Naive thymus-derived CD4-positive, alpha-beta T cell (primary cell): Measurements from ENCODE around the gene SPNS2. TPM values are rescaled to one million over a fixed set of nuclear protein-coding genes. Genes with fewer than 3 reads are reported as not detected.

Experiments
- ATAC-seq: fragments of 150-1000 bp; cut with Tn5 transposase; 2 replicates; pipeline ENCODE4 v1.10.0; 2021; ENCODE audit warnings: mild to moderate bottlenecking, moderate library complexity
- CTCF ChIA-PET: fragments of 350-600 bp; sonication (Branson Sonifier 250); formaldehyde crosslinking; loops from one replicate; lab custom pipeline; 2021; ENCODE audit warnings: antibody characterized with exemption; lab: Charles Lee
- POLR2A ChIA-PET: fragments of 350-600 bp; sonication (Branson Sonifier 250); formaldehyde crosslinking; loops from one replicate; lab custom pipeline; 2021; ENCODE audit warnings: antibody characterized with exemption, inconsistent platforms; lab: Charles Lee
- DNase-seq, 9 donors: peaks; one replicate each; pipeline versions ENCODE4 v3.0.0 to v3.0.0-alpha.2; 2020 to 2022; ENCODE audit warnings: mixed read lengths in 1 of 9
- H3K27ac ChIP-seq: one replicate; pipeline ENCODE4 v1.7.0; 2013; ENCODE audit warnings: mild to moderate bottlenecking, low read depth, low read length, moderate library complexity
- H3K27me3 ChIP-seq, 2 donors: one replicate each; pipeline ENCODE4 v1.7.0; 2013; ENCODE audit warnings: low read length in 2 of 2, mild to moderate bottlenecking in 2 of 2, moderate library complexity in 2 of 2; ENCODE audit not compliant: control insufficient read depth in 2 of 2, insufficient read depth in 2 of 2
- H3K36me3 ChIP-seq, 3 experiments: 1 replicate in 2 of 3; 2 replicates in 1 of 3; pipeline ENCODE4 v1.7.0; 2013; ENCODE audit warnings: low read length in 3 of 3, mild to moderate bottlenecking in 3 of 3, moderate library complexity in 1 of 3; ENCODE audit not compliant: insufficient read depth in 3 of 3, control insufficient read depth in 2 of 3
- H3K4me1 ChIP-seq, 2 donors: one replicate each; pipeline ENCODE4 v1.7.0; 2013; ENCODE audit warnings: low read length in 2 of 2, mild to moderate bottlenecking in 2 of 2, moderate library complexity in 1 of 2; ENCODE audit not compliant: control insufficient read depth in 2 of 2, insufficient read depth in 2 of 2
- H3K4me3 ChIP-seq: 2 replicates; pipeline ENCODE4 v1.7.0; 2013; ENCODE audit warnings: mild to moderate bottlenecking, low read length
- H3K9me3 ChIP-seq, 3 experiments: 1 replicate in 2 of 3; 2 replicates in 1 of 3; pipeline ENCODE4 v1.7.0; 2013; ENCODE audit warnings: low read length in 3 of 3; ENCODE audit not compliant: control insufficient read depth in 2 of 3
- H3K27ac Mint-ChIP-seq, 9 donors: one replicate each; pipeline ENCODE4 v1.8.0; 2020 to 2022; ENCODE audit warnings: mixed read lengths in 9 of 9, mild to moderate bottlenecking in 8 of 9, moderate library complexity in 5 of 9, inconsistent platforms in 2 of 9
- H3K27me3 Mint-ChIP-seq, 5 donors: one replicate each; pipeline ENCODE4 v1.8.0; 2021 to 2022; ENCODE audit warnings: mixed read lengths in 5 of 5, mild to moderate bottlenecking in 1 of 5
- H3K36me3 Mint-ChIP-seq, 5 donors: one replicate each; pipeline ENCODE4 v1.8.0; 2020 to 2022; ENCODE audit warnings: mixed read lengths in 5 of 5, mild to moderate bottlenecking in 3 of 5, inconsistent platforms in 1 of 5
- H3K4me1 Mint-ChIP-seq, 7 donors: one replicate each; pipeline ENCODE4 v1.8.0; 2020 to 2022; ENCODE audit warnings: mixed read lengths in 7 of 7, mild to moderate bottlenecking in 3 of 7, inconsistent platforms in 1 of 7
- H3K4me3 Mint-ChIP-seq, 10 donors: one replicate each; pipeline ENCODE4 v1.8.0; 2020 to 2022; ENCODE audit warnings: mild to moderate bottlenecking in 10 of 10, mixed read lengths in 10 of 10, moderate library complexity in 6 of 10, inconsistent platforms in 2 of 10
- H3K9me3 Mint-ChIP-seq, 11 donors: one replicate each; pipeline ENCODE4 v1.8.0; 2020 to 2022; ENCODE audit warnings: mixed read lengths in 11 of 11, mild to moderate bottlenecking in 4 of 11, inconsistent platforms in 1 of 11, moderate library complexity in 1 of 11
- intact Hi-C, 2 donors: fragments of 100-400 bp; cut with micrococcal nuclease; formaldehyde crosslinking; loops; one replicate each; pipeline ENCODE4 v1.15.1; 2023
- polyA plus RNA-seq, 2 donors: library from polyadenylated mRNA; unstranded; fragments of 300-500 nt; fragmentation: Illumina TruSeq; gene quantifications; one replicate each; pipeline ENCODE4 v1.2.3, GENCODE V29; 2021
- total RNA-seq, 6 experiments: library from RNA in 5 of 6; stranded (reverse) in 5 of 6; gene quantifications; 1 replicate in 5 of 6; 2 replicates in 1 of 6; pipeline ENCODE4 v1.2.3 and lab custom pipeline; 2021 to 2026

Gene SPNS2
- total and polyA plus RNA-seq, 7 experiments from 2014 or later, result 0.19 to 0.56 (median 0.50) TPM; not detected in 3

DNA sequence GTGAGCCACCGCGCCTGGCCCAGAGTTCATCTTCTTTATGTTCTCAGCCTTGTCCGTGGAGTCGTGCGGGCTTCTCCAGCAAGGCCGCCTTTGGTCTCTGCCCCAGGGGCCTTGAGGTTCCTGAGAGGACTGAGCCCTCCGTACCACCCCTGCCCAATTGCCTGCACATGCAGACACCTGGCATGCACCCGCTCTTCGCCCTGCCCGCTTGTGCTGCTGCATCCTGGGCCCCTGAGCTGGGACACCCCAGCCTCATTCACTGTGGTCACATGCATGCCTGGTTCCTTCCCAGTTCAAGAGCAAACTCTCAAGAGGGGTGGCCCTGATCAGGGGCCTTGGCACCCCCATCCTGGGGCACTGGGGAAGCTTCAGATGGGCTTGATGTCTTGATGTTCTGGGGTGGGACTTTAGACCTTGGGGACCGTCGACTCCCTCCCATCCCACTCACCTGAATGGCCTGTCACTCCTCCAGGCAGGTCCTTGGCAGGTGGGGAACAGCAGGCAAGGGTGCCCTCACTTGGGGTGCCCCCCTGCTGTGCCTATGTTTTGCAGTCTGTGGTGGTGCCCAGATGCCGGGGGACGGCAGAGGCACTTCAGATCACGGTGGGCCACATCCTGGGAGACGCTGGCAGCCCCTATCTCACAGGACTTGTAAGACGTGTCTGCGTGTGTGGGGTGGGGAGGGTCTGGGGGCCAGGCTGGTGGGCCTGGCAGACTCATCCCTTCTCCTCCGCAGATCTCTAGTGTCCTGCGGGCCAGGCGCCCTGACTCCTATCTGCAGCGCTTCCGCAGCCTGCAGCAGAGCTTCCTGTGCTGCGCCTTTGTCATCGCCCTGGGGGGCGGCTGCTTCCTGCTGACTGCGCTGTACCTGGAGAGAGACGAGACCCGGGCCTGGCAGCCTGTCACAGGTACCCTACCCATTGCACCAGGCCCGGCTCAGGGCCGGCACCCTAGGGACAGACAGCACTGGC lies 12.7 kb upstream of the SPNS2 start:
- Mint-ChIP-seq H3K36me3 (peaks cover 0 to 6% (median 0%) of the 10 kb centered on the region in 5 donors), H3K27me3 (peaks cover 0 to 2% (median 0%) of the 10 kb centered on the region in 5 donors), H3K4me3 (peak overlapping the region; percentile 84 to 96 (median 91)), H3K27ac (peak overlapping the region; percentile 44 to 93 (median 88)), H3K9me3 (no peaks in the 10 kb centered on the region), H3K4me1 (peaks cover 27 to 57% (median 44%) of the 10 kb centered on the region in 7 donors)
- H3K27me3 ChIP-seq, result no peaks in the 10 kb centered on the region
- peaks cover 21 to 24% of the 10 kb centered on the region in 2 donors for H3K4me1 ChIP-seq
- ChIA-PET POLR2A (interaction anchor here (0.6 to 1.2 kb wide), 7 partner anchors 13 to 628 kb away, joined by 3 to 6 read pairs (median 3); partner anchors contain the start of genes MYBBP1A, SPNS2 and SPNS3), CTCF (no interaction called here)
- peak; percentile 88 for ATAC-seq
- H3K27ac ChIP-seq, result peak overlapping the region; percentile 74
- intact Hi-C loops, result loop anchor here in 1 of 2 donors (1.0 to 2.0 kb wide), 3 partner anchors 12 to 69 kb away; partner anchors contain the start of genes MYBBP1A and SPNS2
- no peaks in the 10 kb centered on the region for H3K9me3 ChIP-seq
- H3K4me3 ChIP-seq, result peak overlapping the region; percentile 85
- peak; percentile 38 to 63 (median 49) for DNase-seq
- H3K36me3 ChIP-seq, result no peaks in the 10 kb centered on the region

DNA sequence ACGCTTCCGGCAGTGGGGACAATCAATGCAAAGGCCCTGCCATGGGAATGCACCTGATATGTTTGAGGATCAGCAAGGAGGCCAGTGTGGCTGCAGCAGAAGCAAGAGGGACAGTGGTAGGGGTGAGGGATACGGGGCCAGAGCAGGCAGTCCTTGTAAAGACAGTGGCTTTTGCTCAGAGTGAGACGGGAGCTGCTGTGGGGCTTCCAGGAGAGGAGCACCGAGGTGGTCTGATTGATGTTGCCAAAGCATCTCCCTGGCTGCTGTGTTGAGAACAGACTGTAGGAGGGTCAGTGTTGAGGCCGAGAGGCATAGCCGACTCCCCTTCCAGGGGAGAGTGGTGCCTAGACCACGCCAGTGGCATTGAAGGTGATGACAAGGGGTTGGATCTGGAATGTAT lies 11.4 kb upstream of the SPNS2 start:
- Histone ChIP-seq H3K27ac (no peak overlapping the region), H3K9me3 (no peaks in the 10 kb centered on the region), H3K4me3 (no peak overlapping the region), H3K36me3 (no peaks in the 10 kb centered on the region), H3K4me1 (peaks cover 12 to 13% of the 10 kb centered on the region in 2 donors), H3K27me3 (no peaks in the 10 kb centered on the region)
- Mint-ChIP-seq H3K36me3 (peaks cover 0 to 10% (median 0%) of the 10 kb centered on the region in 5 donors), H3K27me3 (peaks cover 0 to 2% (median 0%) of the 10 kb centered on the region in 5 donors), H3K27ac (peak overlapping the region in 4 of 9 donors; percentile 9 to 93 (median 62)), H3K9me3 (no peaks in the 10 kb centered on the region), H3K4me1 (peaks cover 25 to 44% (median 37%) of the 10 kb centered on the region in 7 donors), H3K4me3 (peak overlapping the region in 9 of 10 donors; percentile 14 to 96 (median 29))
- intact Hi-C loops, result loop anchor here in 1 of 2 donors (2.0 kb wide), 1 partner anchor 66 kb away; no protein-coding TSS in a partner anchor
- DNase-seq (no peak), ATAC-seq (no peak)
- CTCF ChIA-PET, result no interaction called here
- POLR2A ChIA-PET, result interaction anchor here (0.6 kb wide), 1 partner anchor 595 kb away, joined by 4 read pairs; no protein-coding TSS in a partner anchor

DNA sequence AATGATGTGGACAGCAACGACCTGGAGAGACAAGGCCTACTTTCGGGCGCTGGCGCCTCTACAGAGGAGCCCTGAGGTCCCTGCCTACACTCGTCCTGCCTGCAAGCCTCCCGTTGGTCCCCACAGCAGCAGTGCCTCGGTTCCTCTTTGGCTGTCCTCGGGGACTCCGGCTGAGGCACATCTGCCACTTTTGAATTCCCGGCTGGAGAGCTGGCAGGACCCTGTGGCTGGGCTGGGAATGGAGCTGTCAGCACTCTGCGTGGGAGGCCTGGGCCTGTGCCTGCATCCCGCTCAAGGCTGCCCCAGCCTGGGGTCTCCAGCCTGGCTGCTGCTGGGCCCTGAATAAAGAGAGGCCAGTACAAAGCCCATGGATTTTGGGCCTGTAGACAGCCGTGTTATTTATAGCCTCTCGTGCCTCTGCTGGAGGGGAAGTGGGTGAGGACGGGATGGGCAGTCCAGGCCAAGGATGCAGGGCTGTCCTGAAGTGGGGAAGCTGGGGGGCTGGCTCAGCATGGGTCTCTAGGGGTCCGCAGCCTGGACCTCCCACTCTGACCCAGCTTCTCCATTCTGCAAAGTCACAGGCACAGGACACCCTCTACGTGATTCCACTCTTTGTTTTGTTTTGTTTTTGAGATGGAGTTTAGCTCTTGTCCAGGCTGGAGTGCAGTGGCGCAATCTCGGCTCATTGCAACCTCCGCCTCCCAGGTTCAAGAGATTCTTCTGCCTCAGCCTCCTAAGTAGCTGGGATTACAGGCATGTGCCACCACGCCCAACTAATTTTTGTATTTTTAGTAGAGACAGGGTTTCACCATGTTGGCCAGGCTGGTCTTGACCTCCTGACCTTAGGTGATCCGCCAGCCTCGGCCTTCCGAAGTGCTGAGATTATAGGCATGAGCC lies 10.6 kb upstream of the SPNS2 start:
- no peak for ATAC-seq
- H3K36me3 Mint-ChIP-seq, result peaks cover 0 to 10% (median 0%) of the 10 kb centered on the region in 5 donors

DNA sequence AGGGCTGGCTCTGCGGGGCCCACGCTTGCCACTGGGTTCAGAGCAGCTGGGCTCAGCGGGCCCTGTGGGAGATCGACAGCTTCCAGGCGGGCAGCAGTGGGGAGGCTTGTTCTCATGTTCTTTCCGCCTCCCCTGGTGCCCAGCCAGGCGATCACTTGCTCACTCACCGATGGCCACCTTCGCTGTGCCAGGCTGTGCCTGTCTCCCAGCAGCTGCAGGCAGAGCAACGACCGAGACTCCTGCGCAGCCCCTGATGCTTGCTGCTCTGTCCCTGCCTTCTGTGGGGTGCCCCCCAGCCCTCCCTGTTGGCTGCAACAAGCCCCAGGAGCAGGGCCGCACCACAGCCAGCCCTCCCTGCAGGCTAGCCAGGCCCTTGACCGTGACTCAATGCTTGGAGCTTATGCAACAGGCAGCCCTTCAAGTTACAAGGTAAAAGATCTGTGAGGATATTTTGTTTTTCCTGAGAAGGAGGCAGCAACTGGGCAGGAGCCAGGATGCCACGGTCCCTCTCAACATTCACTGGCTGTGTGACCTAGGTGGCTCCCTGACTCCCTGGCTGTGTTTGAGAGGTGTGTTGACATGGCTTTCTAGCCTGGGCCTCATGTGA lies 9.6 kb upstream of the SPNS2 start:
- H3K27ac Mint-ChIP-seq, result no peak overlapping the region
- no peaks in the 10 kb centered on the region for H3K27me3 ChIP-seq
- POLR2A ChIA-PET, result interaction anchor here (0.6 kb wide), 1 partner anchor 838 kb away, joined by 3 read pairs; no protein-coding TSS in a partner anchor
- H3K4me1 ChIP-seq, result peaks cover 12% of the 10 kb centered on the region in 2 donors
- DNase-seq, result no peak
- H3K4me3 ChIP-seq, result no peak overlapping the region
- no peaks in the 10 kb centered on the region for H3K9me3 ChIP-seq
- H3K4me3 Mint-ChIP-seq, result no peak overlapping the region
- no peak overlapping the region for H3K27ac ChIP-seq
- ATAC-seq, result no peak
- CTCF ChIA-PET, result no interaction called here
- H3K36me3 Mint-ChIP-seq, result peaks cover 0 to 10% (median 0%) of the 10 kb centered on the region in 5 donors
- intact Hi-C loops, result no loop called here
- H3K4me1 Mint-ChIP-seq, result peaks cover 20 to 33% (median 29%) of the 10 kb centered on the region in 7 donors
- peaks cover 0 to 2% (median 0%) of the 10 kb centered on the region in 5 donors for H3K27me3 Mint-ChIP-seq
- H3K9me3 Mint-ChIP-seq, result no peaks in the 10 kb centered on the region
- H3K36me3 ChIP-seq, result no peaks in the 10 kb centered on the region

More for the DNA sequence above, 10.6 kb upstream of the SPNS2 start:
- Histone ChIP-seq H3K4me1 (peaks cover 12% of the 10 kb centered on the region in 2 donors), H3K27ac (no peak overlapping the region), H3K36me3 (no peaks in the 10 kb centered on the region), H3K9me3 (no peaks in the 10 kb centered on the region), H3K4me3 (no peak overlapping the region), H3K27me3 (no peaks in the 10 kb centered on the region)
- CTCF ChIA-PET, result no interaction called here
- H3K27ac Mint-ChIP-seq, result peak overlapping the region in 1 of 9 donors; percentile 47
- H3K27me3 Mint-ChIP-seq, result peaks cover 0 to 2% (median 0%) of the 10 kb centered on the region in 5 donors
- H3K9me3 Mint-ChIP-seq, result no peaks in the 10 kb centered on the region
- POLR2A ChIA-PET, result no interaction called here
- no peak for DNase-seq
- intact Hi-C loops, result loop anchor here in 1 of 2 donors (2.0 kb wide), 1 partner anchor 67 kb away; no protein-coding TSS in a partner anchor
- peak overlapping the region in 2 of 10 donors; percentile 41 to 49 for H3K4me3 Mint-ChIP-seq
- peaks cover 24 to 41% (median 36%) of the 10 kb centered on the region in 7 donors for H3K4me1 Mint-ChIP-seq

DNA sequence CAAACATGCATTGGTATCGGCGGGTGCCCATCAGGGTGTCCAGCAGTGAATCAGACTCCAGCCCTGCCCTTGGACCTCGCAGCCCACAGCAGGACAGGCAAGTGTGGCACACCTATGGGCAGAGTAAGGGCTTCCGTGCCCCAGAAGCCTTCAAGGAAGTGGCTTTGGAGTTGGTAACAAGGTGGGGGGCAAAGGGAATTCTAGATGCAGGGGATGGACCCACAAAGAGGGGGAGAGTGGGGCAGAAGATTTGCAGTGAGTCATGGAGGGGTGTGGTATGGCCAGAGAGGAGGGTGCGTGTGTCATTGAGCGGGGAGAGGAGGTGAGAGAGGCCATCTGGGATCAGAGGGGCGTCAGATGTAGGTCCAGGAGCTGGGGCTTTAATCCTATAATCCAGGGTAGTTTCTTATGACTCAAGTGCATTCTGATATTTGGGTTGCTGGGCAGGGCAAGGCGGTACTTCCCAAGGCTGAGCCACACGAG lies 8.5 kb upstream of the SPNS2 start:
- intact Hi-C loops, result loop anchor here in 1 of 2 donors (10.0 kb wide), 1 partner anchor 135 kb away; no protein-coding TSS in a partner anchor
- ATAC-seq, result no peak
- DNase-seq, result no peak
- H3K4me3 Mint-ChIP-seq, result peak overlapping the region in 1 of 10 donors; percentile 38
- peak overlapping the region in 1 of 9 donors; percentile 71 for H3K27ac Mint-ChIP-seq
- no peaks in the 10 kb centered on the region for H3K36me3 ChIP-seq
- peaks cover 0 to 2% (median 0%) of the 10 kb centered on the region in 5 donors for H3K27me3 Mint-ChIP-seq
- H3K27me3 ChIP-seq, result no peaks in the 10 kb centered on the region
- peaks cover 0 to 4% (median 0%) of the 10 kb centered on the region in 5 donors for H3K36me3 Mint-ChIP-seq
- H3K9me3 Mint-ChIP-seq, result no peaks in the 10 kb centered on the region
- no peak overlapping the region for H3K27ac ChIP-seq
- CTCF ChIA-PET, result no interaction called here
- H3K4me3 ChIP-seq, result no peak overlapping the region
- no peaks in the 10 kb centered on the region for H3K9me3 ChIP-seq
- H3K4me1 ChIP-seq, result peaks cover 4 to 7% of the 10 kb centered on the region in 2 donors
- H3K4me1 Mint-ChIP-seq, result peaks cover 16 to 27% (median 22%) of the 10 kb centered on the region in 7 donors
- POLR2A ChIA-PET, result interaction anchor here (1.1 kb wide), 1 partner anchor 9 kb away, joined by 3 read pairs; no protein-coding TSS in a partner anchor
